Hepatocyte (in vitro differentiated cells): ENCODE results near the gene SPDYE1.
A peak's percentile ranks its signal among the peaks of the same experiment; 100 is the strongest.
"Not testable (repeated sequence)": the region's sequence is repeated elsewhere in the genome, so short reads cannot be mapped to it uniquely, and the experiment has no call there.

ENCODE experiments used
- CTCF ChIP-seq: fragments of 200-600 bp; sonication (generic); IDR thresholded peaks from 2 replicates; pipeline ENCODE4 v1.5.1; 2016; ENCODE audit warnings: antibody characterized with exemption, mild to moderate bottlenecking; ENCODE audit not compliant: poor library complexity
- EZH2 ChIP-seq: fragments of 200-600 bp; sonication (generic); IDR thresholded peaks from 2 replicates; pipeline ENCODE4 v1.6.1; 2016; ENCODE audit warnings: antibody characterized with exemption, mild to moderate bottlenecking, borderline replicate concordance
- EZH2phosphoT487 ChIP-seq: fragments of 200-600 bp; sonication (generic); IDR thresholded peaks from one replicate; pipeline ENCODE4 v1.6.1; 2018; ENCODE audit warnings: antibody characterized with exemption, mild to moderate bottlenecking, low read depth, moderate library complexity; ENCODE audit not compliant: unreplicated experiment, severe bottlenecking

GRCh38 chr7:44040493-44040891 is 42.8 kb downstream of the SPDYE1 start:
- not testable (repeated sequence) for TF ChIP-seq EZH2, EZH2phosphoT487
- TF ChIP-seq CTCF, result peak; percentile 33
